Neuron (in vitro differentiated cells): ENCODE measurements around the gene FHIT.

Experiments used
- H2AFZ ChIP-seq: one replicate; pipeline ENCODE4 v1.6.1; 2013; ENCODE audit warnings: low read depth, mild to moderate bottlenecking, inconsistent platforms, low read length, moderate library complexity
- H3K27me3 ChIP-seq: one replicate; pipeline ENCODE4 v1.6.1; 2013; ENCODE audit warnings: low read length; ENCODE audit not compliant: insufficient read depth
- H3K36me3 ChIP-seq: one replicate; pipeline ENCODE4 v1.6.1; 2013; ENCODE audit warnings: low read length; ENCODE audit not compliant: insufficient read depth
- H3K4me1 ChIP-seq: one replicate; pipeline ENCODE4 v1.6.1; 2013; ENCODE audit warnings: low read length; ENCODE audit not compliant: insufficient read depth
- H3K4me3 ChIP-seq: 2 replicates; pipeline ENCODE4 v1.5.1; 2013; ENCODE audit warnings: mild to moderate bottlenecking, low read length, moderate library complexity
- H3K9me3 ChIP-seq: one replicate; pipeline ENCODE4 v1.6.1; 2013; ENCODE audit warnings: low read length

FHIT gene

DNA sequence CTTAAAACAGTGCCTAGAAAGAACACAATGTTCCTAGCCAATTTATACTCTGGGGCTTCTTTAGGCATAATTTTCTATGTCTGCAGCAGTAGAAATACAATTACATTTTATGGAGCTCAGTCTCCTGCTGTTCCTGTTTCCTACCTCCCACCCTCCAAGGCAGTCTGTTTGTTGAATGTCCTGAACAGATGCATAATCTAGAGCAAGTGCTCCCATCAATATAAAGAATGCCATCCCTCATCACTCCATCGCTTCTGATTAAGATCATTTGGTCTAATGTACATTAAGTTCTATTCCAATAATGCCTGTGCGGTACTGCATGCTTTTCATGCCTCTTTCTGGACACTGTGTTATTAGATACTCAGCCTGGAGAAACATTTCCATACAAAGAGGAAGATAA lies 1331.7 kb downstream of the FHIT start:
- H3K36me3 ChIP-seq = no peaks in the 10 kb centered on the region
- no peaks in the 10 kb centered on the region for H3K27me3 ChIP-seq
- no peak overlapping the region for H3K4me3 ChIP-seq
- H3K4me1 ChIP-seq = peaks cover 2% of the 10 kb centered on the region
- no peaks in the 10 kb centered on the region for H3K9me3 ChIP-seq
- no peak overlapping the region for H2AFZ ChIP-seq

- H3K9me3 ChIP-seq = no peaks in the 10 kb centered on the region
- H3K4me1 ChIP-seq = peaks cover 2% of the 10 kb centered on the region
- H3K4me3 ChIP-seq = no peak overlapping the region
- H2AFZ ChIP-seq = no peak overlapping the region
- H3K36me3 ChIP-seq = no peaks in the 10 kb centered on the region
- H3K27me3 ChIP-seq = no peaks in the 10 kb centered on the region
Measured at GRCh38 chr3:59914251-59914650, 1337.0 kb downstream of the FHIT start.

DNA sequence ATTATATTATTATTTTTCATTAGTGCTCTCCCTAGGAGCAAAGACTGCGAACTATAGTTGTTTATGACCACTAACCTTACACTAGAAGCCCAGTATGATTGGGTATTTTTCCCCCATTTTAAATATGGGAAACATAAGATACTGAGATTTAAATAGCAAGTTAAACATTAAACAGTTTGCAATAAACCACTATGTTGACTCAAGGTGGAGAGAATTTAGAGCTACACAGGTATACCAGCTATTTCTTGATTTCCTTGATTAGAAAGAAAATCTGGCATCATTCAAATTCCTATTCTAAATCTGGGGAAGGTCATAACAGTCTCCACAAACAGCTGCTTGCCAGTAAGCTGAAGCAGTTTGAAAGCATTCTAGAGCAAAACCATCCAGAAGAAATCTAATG lies 1337.6 kb downstream of the FHIT start:
- H3K36me3 ChIP-seq = no peaks in the 10 kb centered on the region

DNA sequence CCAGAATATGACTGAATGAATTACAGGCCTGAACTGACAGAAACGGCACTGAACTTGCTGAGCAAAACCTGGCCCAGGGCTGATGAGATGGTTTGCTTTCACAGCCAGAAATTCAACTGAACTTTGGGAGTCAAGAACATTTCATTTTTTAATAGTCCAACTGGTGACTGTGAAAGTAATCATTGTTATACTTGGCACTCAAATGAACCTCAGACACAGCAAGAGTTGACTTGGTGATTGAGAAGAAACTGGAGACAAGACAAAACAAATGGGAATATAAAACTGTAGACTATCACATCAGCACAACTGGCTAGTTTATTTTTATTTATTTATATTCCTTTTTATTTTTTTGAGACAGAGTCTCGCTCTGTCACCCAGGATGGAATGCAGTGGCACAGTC lies 1342.6 kb downstream of the FHIT start:
- Histone ChIP-seq H2AFZ (no peak overlapping the region), H3K4me3 (no peak overlapping the region), H3K9me3 (peaks cover 3% of the 10 kb centered on the region), H3K4me1 (no peaks in the 10 kb centered on the region), H3K27me3 (no peaks in the 10 kb centered on the region), H3K36me3 (no peaks in the 10 kb centered on the region)

More for the DNA sequence above, 1337.6 kb downstream of the FHIT start:
- H2AFZ ChIP-seq = no peak overlapping the region
- H3K4me1 ChIP-seq = peaks cover 2% of the 10 kb centered on the region
- no peaks in the 10 kb centered on the region for H3K9me3 ChIP-seq
- no peak overlapping the region for H3K4me3 ChIP-seq
- H3K27me3 ChIP-seq = no peaks in the 10 kb centered on the region

DNA sequence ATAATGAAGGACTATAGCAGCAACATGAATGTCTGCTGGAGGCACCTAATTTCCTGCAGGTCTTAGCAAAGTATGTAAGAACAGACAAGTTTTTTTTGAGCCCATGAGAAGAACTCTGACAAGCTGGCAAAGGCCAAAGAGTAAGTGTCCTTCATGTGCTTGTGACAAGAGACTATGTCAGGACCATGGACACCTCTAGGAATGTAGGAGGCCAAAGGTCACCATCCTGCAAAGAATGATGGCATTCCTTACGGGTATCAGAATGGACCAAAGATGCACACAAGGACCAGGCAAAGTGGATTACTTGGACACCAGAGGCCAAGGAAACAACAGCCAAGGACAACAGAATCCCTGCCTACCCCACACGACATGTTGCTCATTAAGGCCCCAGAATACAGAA lies 1343.0 kb downstream of the FHIT start:
- no peaks in the 10 kb centered on the region for H3K27me3 ChIP-seq
- H3K4me1 ChIP-seq = no peaks in the 10 kb centered on the region
- no peak overlapping the region for H2AFZ ChIP-seq
- H3K4me3 ChIP-seq = no peak overlapping the region
- H3K9me3 ChIP-seq = peaks cover 3% of the 10 kb centered on the region
- no peaks in the 10 kb centered on the region for H3K36me3 ChIP-seq

GRCh38 chr3:59904296-59904695 lies 1347.0 kb downstream of the FHIT start:
- Histone ChIP-seq H3K9me3 (peaks cover 3% of the 10 kb centered on the region), H3K27me3 (no peaks in the 10 kb centered on the region), H3K4me3 (no peak overlapping the region), H3K36me3 (no peaks in the 10 kb centered on the region), H3K4me1 (no peaks in the 10 kb centered on the region), H2AFZ (no peak overlapping the region)

GRCh38 chr3:59899061-59899460 lies 1352.2 kb downstream of the FHIT start:
- Histone ChIP-seq H3K9me3 (no peaks in the 10 kb centered on the region), H3K4me1 (no peaks in the 10 kb centered on the region), H3K27me3 (no peaks in the 10 kb centered on the region), H3K36me3 (no peaks in the 10 kb centered on the region), H2AFZ (no peak overlapping the region), H3K4me3 (no peak overlapping the region)

- Histone ChIP-seq H3K4me3 (no peak overlapping the region), H3K36me3 (no peaks in the 10 kb centered on the region), H3K9me3 (no peaks in the 10 kb centered on the region), H3K4me1 (no peaks in the 10 kb centered on the region), H3K27me3 (no peaks in the 10 kb centered on the region), H2AFZ (no peak overlapping the region)
Measured at GRCh38 chr3:59895972-59896371, 1355.3 kb downstream of the FHIT start.

GRCh38 chr3:59894425-59895121 lies 1356.7 kb downstream of the FHIT start:
- Histone ChIP-seq H3K27me3 (no peaks in the 10 kb centered on the region), H3K4me3 (no peak overlapping the region), H3K9me3 (no peaks in the 10 kb centered on the region), H3K4me1 (no peaks in the 10 kb centered on the region), H3K36me3 (no peaks in the 10 kb centered on the region), H2AFZ (no peak overlapping the region)

DNA sequence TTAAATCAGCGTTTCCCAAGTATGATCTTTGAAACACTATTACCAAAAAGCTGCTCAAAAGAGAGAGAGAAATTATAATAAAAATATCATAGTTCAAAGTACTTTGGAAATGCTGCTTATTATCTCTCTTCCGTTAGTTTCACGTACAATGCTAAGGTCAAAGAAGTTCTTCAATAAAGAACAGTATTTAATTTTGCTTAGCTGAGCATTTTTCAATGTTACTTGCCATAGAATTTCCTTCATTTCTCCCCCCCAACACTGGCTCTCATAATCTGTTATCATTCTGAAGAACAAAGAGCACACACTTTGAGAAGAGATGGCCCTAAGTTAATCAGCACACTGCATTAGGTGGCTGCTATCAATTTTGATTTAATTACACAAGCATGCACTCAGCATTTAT lies 1360.6 kb downstream of the FHIT start:
- Histone ChIP-seq H3K4me3 (no peak overlapping the region), H3K4me1 (no peaks in the 10 kb centered on the region), H2AFZ (no peak overlapping the region), H3K9me3 (no peaks in the 10 kb centered on the region), H3K27me3 (no peaks in the 10 kb centered on the region), H3K36me3 (no peaks in the 10 kb centered on the region)

DNA sequence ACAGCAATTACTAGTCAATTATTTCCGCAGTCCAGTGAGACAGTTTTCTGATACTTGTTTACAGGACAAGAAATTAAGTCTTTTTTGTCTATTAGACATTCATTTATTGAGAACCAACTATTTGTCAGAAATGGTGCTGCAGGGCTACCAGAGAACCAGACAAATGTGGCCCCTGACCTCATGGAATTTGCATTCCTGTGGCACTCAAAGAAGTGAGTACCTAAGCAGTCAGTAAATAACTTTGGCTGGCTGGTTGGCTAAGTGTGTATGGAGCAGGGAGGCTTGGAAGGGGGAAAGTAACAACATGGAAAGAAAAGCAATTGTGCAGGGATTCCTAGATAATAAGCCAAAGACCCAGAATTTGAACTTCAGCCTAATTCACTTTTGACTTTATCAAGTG lies 1364.5 kb downstream of the FHIT start:
- no peak overlapping the region for H2AFZ ChIP-seq
- H3K36me3 ChIP-seq = no peaks in the 10 kb centered on the region
- no peak overlapping the region for H3K4me3 ChIP-seq
- H3K4me1 ChIP-seq = no peaks in the 10 kb centered on the region
- H3K27me3 ChIP-seq = no peaks in the 10 kb centered on the region
- no peaks in the 10 kb centered on the region for H3K9me3 ChIP-seq

DNA sequence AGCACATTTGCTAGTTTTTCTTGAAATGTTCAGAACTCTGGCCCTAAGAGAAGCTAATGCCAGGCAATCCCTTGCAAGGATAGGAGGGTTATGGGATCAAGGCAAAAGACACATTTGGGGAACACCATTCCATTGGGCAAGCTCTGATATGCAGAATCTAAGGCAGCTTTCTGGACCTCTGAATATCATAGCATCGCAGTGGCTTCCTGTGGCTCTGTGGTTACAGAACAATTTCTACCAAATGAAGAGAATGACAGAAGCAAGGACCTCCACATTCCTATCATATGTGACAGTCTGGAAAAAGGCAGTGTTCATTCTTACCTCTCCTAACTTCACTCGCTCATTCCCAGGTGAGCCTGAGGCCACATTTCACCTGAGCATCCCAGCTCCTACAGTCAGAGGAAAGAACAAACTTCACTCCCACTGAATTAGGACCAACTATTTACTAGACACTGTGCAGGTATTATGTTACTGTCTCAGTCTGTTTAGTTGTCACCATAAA lies 1365.3 kb downstream of the FHIT start:
- Histone ChIP-seq H3K4me3 (no peak overlapping the region), H3K27me3 (no peaks in the 10 kb centered on the region), H3K36me3 (no peaks in the 10 kb centered on the region), H2AFZ (no peak overlapping the region), H3K4me1 (no peaks in the 10 kb centered on the region), H3K9me3 (no peaks in the 10 kb centered on the region)

DNA sequence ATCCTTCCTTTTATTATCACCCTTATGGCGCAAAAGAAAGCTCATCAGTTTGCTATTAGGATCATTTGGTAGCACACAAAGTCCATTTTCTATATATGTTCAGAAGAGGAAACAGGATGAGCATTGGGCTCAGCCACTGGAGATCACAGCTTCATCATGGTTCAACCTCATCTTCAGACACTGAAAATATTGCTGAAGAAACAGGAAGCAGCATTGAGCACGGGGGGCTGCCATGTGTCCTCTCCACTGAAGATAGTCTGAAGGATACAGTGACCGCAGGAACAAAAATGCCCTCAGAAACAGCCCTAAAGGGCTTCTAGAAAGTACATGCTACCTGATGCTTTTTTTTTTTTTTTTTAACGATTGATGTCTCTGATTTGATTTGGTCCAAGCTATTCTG lies 1366.2 kb downstream of the FHIT start:
- no peaks in the 10 kb centered on the region for H3K9me3 ChIP-seq
- H3K36me3 ChIP-seq = no peaks in the 10 kb centered on the region
- H3K27me3 ChIP-seq = no peaks in the 10 kb centered on the region
- H3K4me3 ChIP-seq = no peak overlapping the region
- H2AFZ ChIP-seq = no peak overlapping the region
- H3K4me1 ChIP-seq = no peaks in the 10 kb centered on the region

DNA sequence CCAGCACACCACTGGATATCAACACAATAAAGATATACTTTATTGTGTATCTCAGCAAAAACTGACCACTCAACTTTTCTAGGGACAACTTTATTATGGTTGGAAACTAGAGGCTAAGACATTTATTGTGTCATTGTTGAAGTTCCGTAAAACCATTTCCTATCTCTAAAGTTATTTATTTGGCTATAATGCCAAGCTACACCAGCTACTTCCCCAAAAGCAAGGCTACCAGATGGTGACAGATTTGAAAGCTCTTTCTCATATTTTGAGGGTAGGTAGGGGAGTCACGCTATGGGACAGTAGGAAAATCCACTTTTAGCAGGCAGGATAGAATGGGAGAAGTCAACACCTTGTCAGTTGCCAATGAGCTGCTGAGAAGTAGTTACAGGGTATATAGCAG lies 1366.8 kb downstream of the FHIT start:
- H2AFZ ChIP-seq = no peak overlapping the region
- no peaks in the 10 kb centered on the region for H3K9me3 ChIP-seq
- H3K27me3 ChIP-seq = no peaks in the 10 kb centered on the region
- no peak overlapping the region for H3K4me3 ChIP-seq
- no peaks in the 10 kb centered on the region for H3K4me1 ChIP-seq
- H3K36me3 ChIP-seq = no peaks in the 10 kb centered on the region
